Left lung (tissue), 10 donors: Measurements from ENCODE around the gene DAZAP1. TPM values are rescaled to one million over a fixed set of nuclear protein-coding genes. Genes with fewer than 3 reads are reported as not detected.

Experiments used
- ATAC-seq: fragments of 200-7000 bp; cut with Tn5 transposase; one replicate; pipeline ENCODE4 v1.9.1; 2020; ENCODE audit warnings: moderate library complexity
- DNase-seq, 4 donors: peaks; one replicate each; pipeline ENCODE4 v3.0.0-alpha.2; 2013 to 2020
- H3K27ac ChIP-seq, 2 donors: fragments of 200-600 bp; sonication (generic) in 1 of 2; one replicate each; pipeline versions ENCODE4 v1.5.0 to v1.8.0; 2020 to 2021
- H3K27me3 ChIP-seq, 2 donors: fragments of 200-600 bp; sonication (generic) in 1 of 2; one replicate each; pipeline versions ENCODE4 v1.5.0 to v1.8.0; 2020 to 2021
- H3K36me3 ChIP-seq, 2 donors: fragments of 200-600 bp; sonication (generic) in 1 of 2; one replicate each; pipeline versions ENCODE4 v1.5.0 to v1.8.0; 2020 to 2021
- H3K4me1 ChIP-seq, 2 donors: fragments of 200-600 bp; one replicate each; pipeline ENCODE4 v1.8.0; 2021
- H3K4me3 ChIP-seq, 2 donors: fragments of 200-600 bp; sonication (generic) in 1 of 2; one replicate each; pipeline versions ENCODE4 v1.5.0 to v1.8.0; 2020 to 2021; ENCODE audit warnings: mild to moderate bottlenecking in 1 of 2
- H3K9me3 ChIP-seq, 2 donors: fragments of 200-600 bp; sonication (generic) in 1 of 2; one replicate each; pipeline versions ENCODE4 v1.5.0 to v1.8.0; 2020 to 2021
- intact Hi-C, 2 donors: fragments of 100-400 bp; cut with DNase I; formaldehyde crosslinking; loops; one replicate each; pipeline versions ENCODE4 v1.11.2 to v1.14.2; 2022
- polyA plus RNA-seq, 6 donors: library from polyadenylated mRNA; unstranded; fragments of 120-200 nt; gene quantifications; one replicate each; pipeline ENCODE4 v1.2.1, GENCODE V29; 2013; ENCODE audit not compliant: insufficient read length in 6 of 6
- total RNA-seq, 2 donors: library from RNA; stranded (reverse); fragmentation: NEBNext Ultra II Directional; extraction: Animal tissue kit (Norgen Biotek cat#: 25700); gene quantifications; one replicate each; pipeline ENCODE4 v1.2.1, GENCODE V29; 2021
- TF ChIP-seq, protein P1 (sequence below), 2 donors: fragments of 200-600 bp; sonication (generic) in 1 of 2; IDR thresholded peaks; one replicate each; pipeline versions ENCODE4 v1.5.0 to v1.8.0; 2021; ENCODE audit warnings: antibody characterized with exemption in 2 of 2
- donor health status: DM: no; HTN: yes; CAD: no.
- donor health status: DM: no; HTN: no; CAD: no.

DAZAP1 gene
- total and polyA plus RNA-seq, 8 donors = 86.4 to 132 (median 93.7) TPM

DNA sequence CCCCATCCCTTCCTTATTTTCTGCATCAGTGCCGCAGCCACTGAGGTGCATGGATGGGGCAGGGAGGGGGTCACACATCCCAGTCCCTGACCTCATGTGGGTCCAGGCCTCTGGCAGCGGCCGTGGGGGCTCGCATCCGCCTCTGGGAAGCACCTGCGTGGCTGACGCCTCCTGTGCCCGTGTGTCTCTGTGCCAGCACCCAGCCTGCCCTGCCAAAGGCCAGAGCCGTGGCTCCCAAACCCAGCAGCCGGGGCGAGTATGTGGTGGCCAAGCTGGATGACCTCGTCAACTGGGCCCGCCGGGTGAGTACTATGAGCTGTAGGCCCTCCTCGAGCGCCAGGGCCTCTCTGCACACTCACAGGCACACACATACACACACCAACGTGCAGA, 18.8 kb upstream of the DAZAP1 start:
- H3K27ac ChIP-seq = no peak overlapping the region
- no peaks in the 10 kb centered on the region for H3K9me3 ChIP-seq
- intact Hi-C loops = no loop called here
- TF ChIP-seq, protein P1, sequence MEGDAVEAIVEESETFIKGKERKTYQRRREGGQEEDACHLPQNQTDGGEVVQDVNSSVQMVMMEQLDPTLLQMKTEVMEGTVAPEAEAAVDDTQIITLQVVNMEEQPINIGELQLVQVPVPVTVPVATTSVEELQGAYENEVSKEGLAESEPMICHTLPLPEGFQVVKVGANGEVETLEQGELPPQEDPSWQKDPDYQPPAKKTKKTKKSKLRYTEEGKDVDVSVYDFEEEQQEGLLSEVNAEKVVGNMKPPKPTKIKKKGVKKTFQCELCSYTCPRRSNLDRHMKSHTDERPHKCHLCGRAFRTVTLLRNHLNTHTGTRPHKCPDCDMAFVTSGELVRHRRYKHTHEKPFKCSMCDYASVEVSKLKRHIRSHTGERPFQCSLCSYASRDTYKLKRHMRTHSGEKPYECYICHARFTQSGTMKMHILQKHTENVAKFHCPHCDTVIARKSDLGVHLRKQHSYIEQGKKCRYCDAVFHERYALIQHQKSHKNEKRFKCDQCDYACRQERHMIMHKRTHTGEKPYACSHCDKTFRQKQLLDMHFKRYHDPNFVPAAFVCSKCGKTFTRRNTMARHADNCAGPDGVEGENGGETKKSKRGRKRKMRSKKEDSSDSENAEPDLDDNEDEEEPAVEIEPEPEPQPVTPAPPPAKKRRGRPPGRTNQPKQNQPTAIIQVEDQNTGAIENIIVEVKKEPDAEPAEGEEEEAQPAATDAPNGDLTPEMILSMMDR (IDR thresholded peaks at IDR 0.05) = no peak
- no peak for DNase-seq
- peaks cover 0 to 72% of the 10 kb centered on the region in 2 donors for H3K36me3 ChIP-seq
- no peak for ATAC-seq
- no peaks in the 10 kb centered on the region for H3K27me3 ChIP-seq
- peaks cover 9 to 22% of the 10 kb centered on the region in 2 donors for H3K4me1 ChIP-seq
- no peak overlapping the region for H3K4me3 ChIP-seq

DNA sequence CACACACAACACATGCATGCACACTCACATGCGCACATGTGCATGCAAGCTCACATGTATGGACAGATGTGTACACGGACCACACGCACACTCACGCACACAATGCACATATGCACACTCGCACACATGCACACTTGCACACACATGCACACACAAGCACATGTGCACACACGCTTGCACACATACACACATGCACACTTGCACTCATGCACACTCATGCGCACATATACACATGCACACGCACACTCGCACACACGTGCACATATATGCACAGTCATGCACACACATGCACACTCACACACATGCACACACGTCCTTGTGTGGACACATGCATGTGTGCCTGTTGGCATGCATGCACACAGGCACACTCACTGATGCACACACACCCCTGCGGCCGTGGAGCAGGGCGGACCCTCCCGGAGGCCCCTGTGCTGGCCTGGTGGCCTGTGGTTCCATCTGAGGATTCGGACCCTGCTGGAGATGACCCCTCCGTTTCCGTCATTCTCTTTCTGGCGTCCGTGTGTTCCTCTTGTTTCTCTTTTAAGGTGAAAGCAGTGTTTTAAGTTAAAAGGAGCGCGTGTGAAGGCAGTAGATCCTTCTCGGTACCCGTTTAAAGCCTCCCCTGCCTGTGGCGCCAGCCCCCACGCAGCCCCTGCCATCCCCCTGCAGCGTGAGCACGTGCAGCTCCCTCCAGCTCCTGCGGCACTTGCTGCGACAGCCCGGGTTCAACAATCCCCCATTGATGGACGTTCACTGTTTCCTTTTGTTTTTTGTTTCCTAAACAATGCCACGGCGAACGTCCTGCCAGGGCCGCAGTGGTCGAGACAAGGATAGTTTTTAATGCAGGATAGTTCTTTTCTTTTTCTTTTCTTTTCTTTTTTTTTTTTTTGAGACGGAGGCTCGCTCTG, 18.1 kb upstream of the DAZAP1 start:
- Histone ChIP-seq H3K27me3 (no peaks in the 10 kb centered on the region), H3K9me3 (no peaks in the 10 kb centered on the region), H3K4me3 (no peak overlapping the region), H3K4me1 (peaks cover 9 to 18% of the 10 kb centered on the region in 2 donors), H3K36me3 (peaks cover 0 to 79% of the 10 kb centered on the region in 2 donors), H3K27ac (no peak overlapping the region)
- ATAC-seq = no peak
- TF ChIP-seq, protein P1 (IDR thresholded peaks at IDR 0.05) = no peak
- intact Hi-C loops = no loop called here
- no peak for DNase-seq

DNA sequence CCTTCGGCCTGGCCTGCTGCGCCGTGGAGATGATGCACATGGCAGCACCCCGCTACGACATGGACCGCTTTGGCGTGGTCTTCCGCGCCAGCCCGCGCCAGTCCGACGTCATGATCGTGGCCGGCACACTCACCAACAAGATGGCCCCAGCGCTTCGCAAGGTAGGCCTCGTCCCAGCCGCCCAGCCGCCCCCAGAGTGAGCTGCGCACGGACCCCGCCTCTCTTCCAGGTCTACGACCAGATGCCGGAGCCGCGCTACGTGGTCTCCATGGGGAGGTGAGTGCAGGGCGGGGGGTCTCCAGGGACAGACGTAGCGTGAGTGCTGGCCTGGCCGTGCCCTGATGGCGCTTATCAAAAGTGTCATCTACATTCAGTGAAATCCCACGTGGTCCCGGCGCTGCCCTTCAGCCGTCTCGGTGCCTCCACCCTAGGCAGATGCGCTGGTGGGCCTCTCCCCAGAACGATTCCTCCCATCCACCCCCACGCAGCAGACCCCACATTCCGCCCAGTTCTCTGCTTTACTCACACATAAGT, 16.4 kb upstream of the DAZAP1 start:
- ATAC-seq (no peak), DNase-seq (no peak)
- peaks cover 0 to 90% of the 10 kb centered on the region in 2 donors for H3K36me3 ChIP-seq
- no peaks in the 10 kb centered on the region for H3K27me3 ChIP-seq
- no peak overlapping the region for H3K4me3 ChIP-seq
- peaks cover 0 to 1% of the 10 kb centered on the region in 2 donors for H3K4me1 ChIP-seq
- no peaks in the 10 kb centered on the region for H3K9me3 ChIP-seq
- no peak overlapping the region for H3K27ac ChIP-seq
- intact Hi-C loops = no loop called here
- TF ChIP-seq, protein P1 (IDR thresholded peaks at IDR 0.05) = no peak

DNA sequence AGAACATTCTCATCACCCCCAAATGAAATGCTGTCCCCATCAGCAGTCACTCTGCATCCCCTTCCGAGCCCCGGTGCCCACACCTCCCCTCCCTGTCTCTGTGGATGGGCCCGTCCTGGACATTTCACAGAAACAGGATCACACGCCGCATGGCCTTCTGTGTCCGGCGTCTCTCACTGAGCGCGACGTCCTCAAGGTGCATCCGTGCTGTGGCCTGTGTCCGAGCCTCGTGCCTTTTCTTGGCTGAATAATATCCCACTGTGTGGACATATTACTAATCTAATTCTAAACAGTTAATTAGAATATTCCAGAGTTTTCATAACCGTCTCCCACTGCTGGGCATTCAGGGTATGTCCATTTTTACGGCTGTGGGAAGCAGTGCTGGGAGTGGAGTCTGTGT, 15.0 kb upstream of the DAZAP1 start:
- H3K36me3 ChIP-seq = peaks cover 0 to 81% of the 10 kb centered on the region in 2 donors
- TF ChIP-seq, protein P1 (IDR thresholded peaks at IDR 0.05) = no peak
- no peak overlapping the region for H3K27ac ChIP-seq
- DNase-seq (no peak), ATAC-seq (no peak)
- H3K4me1 ChIP-seq = no peaks in the 10 kb centered on the region
- no peaks in the 10 kb centered on the region for H3K9me3 ChIP-seq
- H3K4me3 ChIP-seq = no peak overlapping the region
- H3K27me3 ChIP-seq = peaks cover 0 to 5% of the 10 kb centered on the region in 2 donors
- intact Hi-C loops = no loop called here

DNA sequence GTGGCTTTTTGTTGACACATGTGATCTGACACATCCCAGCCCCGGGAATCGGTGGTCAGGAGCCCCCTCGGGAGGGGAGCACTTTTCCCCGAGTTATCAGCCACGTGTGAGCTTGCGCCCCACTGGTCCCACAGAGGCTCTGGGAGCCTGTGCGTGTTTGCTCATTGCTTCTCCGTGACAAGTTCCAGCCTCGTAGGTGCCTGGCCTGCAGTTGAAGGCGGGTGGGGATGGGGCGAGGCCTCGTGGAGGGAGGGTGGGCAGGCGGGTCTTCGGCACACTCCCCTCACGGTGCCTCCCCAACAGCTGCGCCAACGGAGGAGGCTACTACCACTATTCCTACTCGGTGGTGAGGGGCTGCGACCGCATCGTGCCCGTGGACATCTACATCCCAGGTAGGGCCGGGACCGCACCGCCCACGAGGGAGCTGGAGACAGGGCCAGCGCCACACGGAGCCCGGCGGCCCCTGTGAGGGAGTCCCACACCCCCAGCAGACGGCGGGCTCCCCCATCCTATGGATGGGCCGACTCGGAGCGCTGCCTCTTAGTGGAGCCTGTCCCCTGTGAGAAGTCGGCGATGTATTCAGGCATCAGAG, 14.4 kb upstream of the DAZAP1 start:
- Histone ChIP-seq H3K27ac (no peak overlapping the region), H3K4me1 (no peaks in the 10 kb centered on the region), H3K36me3 (peaks cover 0 to 74% of the 10 kb centered on the region in 2 donors), H3K27me3 (peaks cover 0 to 5% of the 10 kb centered on the region in 2 donors), H3K4me3 (no peak overlapping the region), H3K9me3 (no peaks in the 10 kb centered on the region)
- intact Hi-C loops = no loop called here
- TF ChIP-seq, protein P1 (IDR thresholded peaks at IDR 0.05) = no peak
- ATAC-seq (no peak), DNase-seq (no peak)
